Limb (tissue), 2 donors: ENCODE measurements around the gene ZNF556.
A peak's percentile ranks its signal among the peaks of the same experiment; 100 is the strongest.

Source experiments
- DNase-seq, 2 donors: peaks; one replicate each; pipeline ENCODE4 v3.0.0-alpha.2; 2016; ENCODE audit errors: extremely low spot score in 2 of 2

ZNF556 gene

DNA sequence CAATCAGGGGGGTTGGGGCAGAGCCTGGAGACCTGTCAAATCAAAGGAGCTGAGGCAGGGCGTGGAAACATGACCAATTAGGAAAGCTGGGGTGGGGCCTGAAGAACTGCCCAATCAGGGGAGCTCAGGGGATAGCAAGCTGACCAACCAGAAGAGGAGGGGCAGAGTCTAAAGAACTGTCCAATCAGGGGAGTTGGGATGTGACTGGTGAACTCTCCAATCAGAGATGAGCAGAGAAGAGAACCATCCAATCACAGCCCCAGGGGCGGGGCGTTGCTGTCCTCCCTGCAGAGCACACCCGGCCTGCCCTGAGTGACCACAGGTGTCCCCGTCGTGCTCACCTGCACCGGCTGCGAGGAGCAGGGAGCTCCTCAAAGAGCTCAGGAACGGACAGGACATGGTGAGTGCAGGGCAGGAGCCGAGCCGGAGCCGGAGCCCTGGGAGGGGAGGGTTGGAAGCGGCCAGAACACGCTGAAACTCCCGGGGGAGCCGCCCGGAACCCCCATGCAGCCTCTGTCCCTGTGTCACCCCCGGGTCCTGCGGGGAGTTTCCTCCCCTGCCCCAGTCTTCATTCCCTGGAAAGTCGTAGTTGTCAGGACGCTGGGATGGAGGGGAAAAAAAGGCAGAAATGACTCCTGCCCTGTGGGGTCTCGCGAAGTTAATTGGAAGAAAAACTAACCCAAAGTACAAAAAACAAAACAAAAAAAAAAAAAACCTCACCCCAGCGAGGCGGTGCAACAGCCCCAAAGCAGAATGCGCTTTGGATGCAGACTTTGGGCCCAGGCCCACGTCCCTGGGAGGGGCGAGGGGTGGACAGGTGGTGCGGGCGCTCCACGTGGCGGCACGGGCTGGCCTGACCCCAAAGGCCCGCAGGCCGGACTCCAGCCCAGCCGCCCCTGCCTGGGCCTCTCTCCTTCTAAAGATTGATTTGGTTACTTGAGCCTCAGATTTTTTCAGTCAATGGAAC is at the start of gene ZNF556:
TSS of gene ZNF556 (plus strand) at position 311 of the 967 bp plus-strand sequence. CDS start at position 398, 87 bp downstream.
- DNase-seq = peak; percentile 47 to 71

DNA sequence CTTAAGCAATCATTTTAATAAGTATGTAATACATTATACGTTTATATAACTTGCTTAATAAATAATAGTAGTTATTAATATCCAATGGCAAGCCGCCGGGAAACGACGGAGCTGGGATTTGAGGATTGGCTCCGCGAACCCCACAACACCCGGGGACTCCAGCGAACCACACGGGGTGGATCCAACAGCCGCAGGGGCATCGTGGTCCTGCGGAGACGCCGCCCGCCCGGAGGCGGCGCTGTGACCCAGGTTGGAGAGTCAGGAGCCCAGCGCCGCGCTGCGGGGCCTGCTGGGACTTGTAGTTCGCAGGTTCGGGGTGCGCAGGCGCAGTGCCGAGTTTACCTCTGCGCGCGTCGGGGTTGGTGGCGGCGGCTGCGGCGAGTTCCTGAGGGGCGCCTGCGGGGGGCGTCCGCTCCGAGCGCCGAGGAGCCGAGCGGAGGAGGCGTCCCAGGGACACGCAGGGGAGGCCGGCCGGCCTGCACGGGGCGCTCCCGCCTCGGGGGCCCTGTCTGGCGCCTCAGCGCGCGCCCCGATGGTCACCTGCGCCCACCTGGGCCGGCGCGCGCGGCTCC is 47.5 kb upstream of the ZNF556 start, which contains the start of gene ZNF554:
TSS of gene ZNF554 (plus strand) at position 329 of the 572 bp plus-strand sequence. CDS start at position 533, 204 bp downstream.
- DNase-seq = peak; percentile 96 to 99

DNA sequence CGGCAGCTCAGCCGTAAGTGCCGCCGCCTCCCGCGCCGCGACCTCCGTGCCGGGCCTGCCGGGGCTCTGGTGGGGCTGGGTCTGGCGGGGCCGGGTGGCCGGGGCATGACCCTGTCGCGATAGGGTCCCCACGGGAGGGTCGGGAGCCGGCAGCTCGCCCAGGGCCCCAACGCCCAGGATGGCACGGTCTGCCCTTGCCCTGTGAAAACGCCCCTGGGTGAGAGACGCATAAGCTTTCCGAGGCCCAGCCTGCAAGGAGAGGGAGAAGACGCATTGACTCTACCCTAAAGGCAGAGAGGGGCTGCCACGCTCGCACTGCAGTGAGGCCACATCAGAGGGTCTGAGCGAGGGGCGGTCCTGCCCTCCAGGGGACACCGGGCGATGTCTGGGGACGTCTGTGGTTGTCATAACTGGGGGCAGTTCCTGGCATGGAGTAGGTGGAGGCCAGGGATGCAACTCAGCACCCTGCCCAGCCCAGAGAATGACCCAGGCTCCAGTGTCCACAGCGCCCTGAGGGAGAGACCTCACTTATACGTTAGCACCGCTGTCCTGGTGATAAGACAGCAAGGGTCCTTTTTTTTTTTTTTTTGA is 46.9 kb upstream of the ZNF556 start:
- no peak for DNase-seq

DNA sequence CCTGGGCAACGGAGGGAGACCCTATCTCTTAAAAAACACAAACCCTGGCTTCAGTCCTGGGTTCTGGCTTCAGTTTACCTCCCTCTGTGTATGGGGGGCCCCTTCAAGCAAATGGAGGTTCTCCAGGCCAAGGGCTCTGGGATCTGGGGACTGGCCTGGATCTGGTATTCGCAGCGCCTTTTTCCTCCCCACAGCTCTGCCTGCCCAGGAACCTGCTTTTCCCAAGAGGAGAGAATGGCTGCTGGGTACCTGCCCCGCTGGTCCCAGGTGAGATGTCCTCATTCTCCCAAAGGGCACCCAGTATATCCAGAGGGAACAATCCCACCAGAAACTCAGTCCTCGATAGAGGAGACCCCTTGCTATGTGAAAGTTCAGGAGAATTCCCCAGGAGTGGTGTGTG is 44.3 kb upstream of the ZNF556 start:
- no peak for DNase-seq

DNA sequence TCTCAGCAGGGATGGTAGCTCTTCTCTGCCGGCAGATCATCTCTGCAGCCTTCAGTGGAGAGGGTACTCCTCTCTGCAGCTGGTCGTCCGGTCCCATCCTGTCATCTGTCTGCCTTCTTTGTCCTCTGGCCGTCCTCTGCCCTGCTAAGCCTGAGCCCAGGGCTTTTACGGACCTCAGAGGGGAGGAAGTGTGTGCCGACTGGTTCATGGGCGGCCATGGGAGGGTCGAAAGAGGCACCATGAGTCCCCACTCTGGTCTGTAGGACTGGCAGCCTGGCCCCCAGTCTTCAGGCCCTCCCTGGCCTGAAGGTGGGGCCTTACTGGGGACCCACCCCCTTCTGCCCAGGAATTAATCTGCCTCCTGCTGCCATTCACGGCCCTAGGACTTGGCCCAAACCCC is 43.5 kb upstream of the ZNF556 start:
- no peak for DNase-seq

DNA sequence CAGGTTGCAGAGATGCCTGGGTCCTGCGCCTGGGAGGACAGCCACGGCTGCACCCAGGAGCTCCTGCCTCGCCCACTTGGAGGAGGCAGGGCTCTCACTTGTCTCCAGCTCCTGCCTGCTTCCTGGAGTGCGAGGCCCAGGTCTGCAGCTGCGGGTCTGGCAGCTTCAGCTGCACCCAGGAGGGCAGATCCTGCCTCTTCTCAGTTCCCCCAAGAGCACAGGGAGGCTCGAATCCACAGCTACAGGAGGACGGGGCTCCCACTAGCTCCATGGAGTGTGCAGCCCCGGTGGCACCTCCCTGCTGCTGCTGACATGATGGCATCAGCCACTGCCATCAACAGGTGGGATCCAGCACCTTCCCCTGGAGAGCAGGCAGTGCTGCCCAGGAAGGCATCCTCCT is 43.0 kb upstream of the ZNF556 start:
- DNase-seq = no peak

DNA sequence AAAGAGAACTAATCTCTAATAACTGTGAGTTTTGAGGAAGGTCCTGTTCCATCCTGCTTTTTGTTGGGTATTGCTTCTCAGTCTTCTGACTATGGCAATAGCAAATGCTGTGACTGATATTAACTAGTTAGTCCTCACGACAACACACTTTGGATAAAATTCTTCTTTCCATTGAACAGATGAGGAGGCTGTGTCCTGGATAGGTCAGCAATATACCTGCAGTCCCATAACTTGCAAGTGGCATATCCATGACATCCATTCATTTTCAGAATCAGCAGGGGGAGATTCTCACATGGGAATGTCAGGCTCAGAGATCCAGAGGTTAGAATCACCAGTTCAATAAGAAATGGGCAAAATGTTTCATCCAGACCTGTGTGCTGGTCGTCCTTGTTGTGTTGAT is 40.1 kb upstream of the ZNF556 start:
- DNase-seq = no peak

DNA sequence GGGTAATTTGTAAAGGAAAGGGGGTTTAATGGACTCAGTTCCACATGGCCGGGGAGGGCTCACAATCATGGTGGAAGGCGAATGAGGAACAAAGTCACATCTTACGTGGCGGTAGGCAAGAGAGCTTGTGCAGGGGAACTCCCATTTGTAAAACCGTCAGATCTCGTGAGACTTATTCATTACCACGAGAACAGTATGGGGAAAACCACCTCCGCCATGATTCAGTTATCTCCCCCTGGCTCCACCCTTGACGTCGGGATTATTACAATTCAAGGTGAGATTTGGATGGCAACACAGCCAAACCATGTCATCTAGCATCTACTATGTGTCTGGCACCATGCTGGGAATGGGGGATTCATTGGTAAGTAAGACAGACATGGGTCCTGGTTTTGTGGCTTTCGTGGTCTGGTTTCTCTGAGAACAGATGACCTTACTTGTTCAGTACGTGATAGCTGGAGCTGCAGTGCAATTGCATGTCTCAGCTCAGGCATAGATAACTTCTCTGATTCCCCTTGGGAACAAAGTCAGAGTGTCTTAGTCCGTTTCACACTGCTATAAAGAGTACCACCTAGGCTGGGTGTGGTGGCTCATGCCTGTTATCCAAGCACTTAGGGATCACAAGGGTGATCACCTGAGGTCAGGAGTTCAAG is 39.2 kb upstream of the ZNF556 start:
- DNase-seq = no peak

DNA sequence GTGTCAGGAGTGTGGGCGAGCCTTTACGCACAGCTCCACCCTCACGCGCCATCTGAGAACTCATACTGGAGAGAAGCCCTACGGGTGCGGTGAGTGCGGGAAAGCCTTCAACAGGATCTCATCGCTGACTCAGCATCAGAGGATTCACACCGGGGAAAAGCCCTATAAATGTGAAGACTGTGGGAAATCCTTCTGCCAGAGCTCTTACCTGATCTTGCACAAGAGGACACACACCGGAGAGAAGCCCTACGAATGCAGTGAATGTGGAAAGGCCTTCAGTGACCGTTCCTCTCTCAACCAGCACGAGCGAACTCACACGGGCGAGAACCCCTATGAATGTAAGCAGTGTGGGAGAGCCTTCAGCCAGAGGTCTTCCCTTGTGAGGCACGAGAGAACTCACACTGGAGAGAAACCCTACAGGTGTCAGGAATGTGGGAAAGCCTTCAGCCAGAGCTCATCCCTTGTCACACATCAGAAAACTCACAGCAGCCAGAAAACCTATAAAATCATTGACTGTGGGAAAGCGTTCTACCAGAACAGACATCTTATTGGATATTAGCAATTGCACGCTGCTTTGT is 32.8 kb upstream of the ZNF556 start:
- no peak for DNase-seq

DNA sequence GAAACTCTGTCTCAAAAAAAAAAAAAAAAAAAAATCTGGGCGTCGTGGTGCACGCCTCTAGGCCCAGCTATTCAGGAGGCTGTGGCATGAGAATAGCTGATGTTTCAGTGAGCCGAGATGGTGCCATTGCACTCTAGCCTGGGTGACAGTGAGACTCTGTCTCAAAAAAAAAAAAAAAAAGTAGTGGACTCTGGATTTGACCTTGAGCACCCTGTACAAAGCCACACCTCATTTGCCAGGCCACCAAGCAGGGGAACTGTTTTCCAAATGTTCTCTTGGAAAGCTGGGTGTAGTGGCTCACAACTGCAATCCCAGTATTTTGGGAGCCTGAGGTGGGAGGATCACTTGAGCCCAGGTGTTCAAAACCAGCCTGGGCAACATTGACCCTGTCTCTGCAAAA is 29.7 kb upstream of the ZNF556 start:
- DNase-seq = no peak

DNA sequence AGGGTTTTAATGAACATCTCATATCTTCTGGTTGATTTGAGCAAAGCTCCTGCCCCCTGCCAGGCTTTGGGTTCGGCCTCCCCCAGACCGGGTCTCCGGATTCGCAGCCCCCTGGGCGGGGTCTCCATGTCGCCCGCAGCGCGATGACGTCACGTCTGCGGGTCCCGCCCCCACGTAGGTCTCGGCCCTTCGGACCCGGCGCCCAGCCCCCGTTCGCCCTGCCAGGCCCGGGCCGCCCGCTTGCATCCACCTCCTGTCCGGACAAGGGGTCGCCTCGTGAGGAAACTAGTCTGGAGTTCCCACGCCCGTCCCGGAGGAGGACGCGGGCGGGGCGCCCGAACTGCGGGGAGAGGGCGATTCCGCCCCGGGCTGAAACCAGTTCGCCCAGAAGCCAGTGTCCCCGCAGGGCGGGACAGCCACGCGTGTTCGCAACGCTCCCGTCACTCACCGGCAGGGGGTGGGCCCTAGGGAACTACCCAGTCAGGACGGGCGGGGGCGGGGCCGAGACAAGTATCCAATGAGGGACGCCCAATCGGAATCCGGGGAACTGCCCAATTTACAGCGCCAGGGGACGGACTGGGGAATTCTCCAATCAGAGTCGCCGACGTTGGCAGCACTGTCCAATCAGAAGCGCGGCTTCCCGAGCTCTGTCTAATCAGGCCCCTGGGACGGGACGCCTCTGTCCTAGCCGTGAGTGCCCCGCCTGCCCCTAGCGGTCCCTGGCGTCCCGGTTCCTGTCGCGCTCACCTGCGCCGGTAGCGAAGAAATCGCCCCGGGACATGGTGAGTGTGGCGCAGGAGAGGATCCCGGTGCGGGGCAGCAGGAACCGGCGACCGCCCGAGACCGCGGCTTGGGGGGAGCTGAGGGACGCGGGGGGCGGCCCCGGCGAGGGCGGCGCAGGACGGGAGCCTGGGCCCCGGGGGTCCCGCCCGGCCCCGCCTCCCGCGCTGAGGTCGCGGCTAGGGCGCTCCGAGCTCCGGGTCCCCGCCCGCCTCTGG is 26.0 kb upstream of the ZNF556 start, which contains the start of gene ZNF555:
TSS of gene ZNF555 (plus strand) at position 682 of the 998 bp plus-strand sequence. CDS start at position 780, 98 bp downstream.
- peak; percentile 98 to 99 for DNase-seq

DNA sequence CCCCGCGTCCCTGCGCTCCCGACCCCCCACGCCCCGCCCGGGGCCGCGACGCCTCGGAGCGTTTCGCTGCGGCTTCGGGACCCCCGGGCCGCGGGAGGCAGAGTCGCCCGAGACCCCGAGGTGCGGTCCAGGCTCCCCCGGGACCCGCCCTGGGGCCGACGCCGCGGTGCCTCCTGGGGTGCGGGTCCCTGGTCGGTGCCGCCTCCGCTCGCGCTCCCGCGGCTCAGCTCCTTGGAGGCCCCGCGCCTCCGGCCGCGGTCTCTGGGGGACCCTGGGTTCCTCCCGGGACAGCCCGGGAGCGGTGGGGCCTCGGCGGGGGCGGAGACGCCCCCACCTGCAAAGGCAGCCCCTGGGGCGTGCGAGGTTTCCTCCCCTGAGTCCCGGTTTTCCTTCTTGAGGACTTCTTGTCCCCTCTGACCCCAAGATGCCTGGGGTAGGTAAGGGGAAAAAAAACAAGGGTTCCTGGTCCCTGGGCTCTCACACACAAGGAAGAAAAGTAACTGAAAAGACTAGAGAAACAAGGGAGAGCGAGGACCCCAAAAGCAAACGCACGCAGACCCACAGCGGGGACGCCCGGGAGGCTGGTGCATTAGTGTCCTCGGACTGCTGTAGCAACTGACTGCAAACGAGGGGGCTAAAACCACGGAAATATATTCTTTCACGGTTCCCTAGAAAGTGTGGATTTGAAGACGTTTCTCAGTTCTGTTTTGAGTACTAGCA is 25.1 kb upstream of the ZNF556 start:
- DNase-seq = no peak

DNA sequence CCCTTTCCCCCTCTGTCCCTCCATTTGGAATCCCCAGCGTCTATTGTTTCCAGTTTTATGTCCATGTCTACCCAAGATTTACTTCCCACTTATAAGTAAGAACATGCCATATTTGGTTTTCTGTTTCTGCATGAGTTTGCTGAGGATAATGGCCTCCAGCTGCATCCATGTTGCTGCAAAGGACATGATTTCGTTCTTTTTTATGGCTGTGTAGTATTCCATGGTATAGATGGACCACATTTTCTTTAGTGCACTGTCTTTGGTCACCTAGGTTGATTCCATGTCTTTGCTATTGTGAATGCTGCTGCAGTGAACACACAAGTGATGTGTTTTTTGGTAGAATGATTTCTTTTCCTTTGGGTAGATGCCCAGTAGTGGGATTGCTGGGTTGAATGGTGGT is 22.0 kb upstream of the ZNF556 start:
- no peak for DNase-seq

DNA sequence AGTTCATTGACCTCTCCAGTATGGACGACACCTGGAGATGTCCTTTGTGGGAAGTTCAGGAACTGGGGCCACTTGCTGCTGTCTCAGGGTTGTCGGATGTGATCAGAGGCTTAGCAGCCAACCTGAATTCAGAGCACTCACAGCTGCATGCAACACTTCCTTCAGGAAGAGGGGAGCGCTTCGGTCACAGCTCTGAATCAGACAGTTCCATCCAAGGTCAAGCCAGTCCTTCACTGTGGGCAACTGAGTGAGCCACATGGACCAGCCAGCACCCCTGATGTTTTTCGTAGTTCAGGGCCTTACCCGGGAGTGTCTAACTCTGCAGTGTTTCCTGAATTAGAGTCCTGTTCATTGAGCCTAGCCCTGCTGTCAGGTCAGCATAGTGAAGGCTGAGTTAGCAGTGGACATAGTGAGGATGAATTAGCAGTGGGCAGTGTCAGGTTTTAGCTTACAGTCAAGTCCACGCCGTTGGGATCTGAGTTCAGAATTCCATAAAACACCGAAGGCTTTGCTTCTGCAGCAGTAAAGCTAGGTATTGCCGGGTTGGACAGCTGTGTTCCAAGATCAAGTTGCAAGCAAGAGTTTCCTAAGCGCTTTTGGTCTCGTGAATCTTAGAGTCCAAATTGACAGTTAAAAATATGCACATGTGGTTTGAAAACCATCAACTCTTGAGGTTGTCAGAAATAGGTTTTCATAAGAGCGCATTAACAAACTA is 20.8 kb upstream of the ZNF556 start:
- DNase-seq = peak in 1 of 2 donors; percentile 32

DNA sequence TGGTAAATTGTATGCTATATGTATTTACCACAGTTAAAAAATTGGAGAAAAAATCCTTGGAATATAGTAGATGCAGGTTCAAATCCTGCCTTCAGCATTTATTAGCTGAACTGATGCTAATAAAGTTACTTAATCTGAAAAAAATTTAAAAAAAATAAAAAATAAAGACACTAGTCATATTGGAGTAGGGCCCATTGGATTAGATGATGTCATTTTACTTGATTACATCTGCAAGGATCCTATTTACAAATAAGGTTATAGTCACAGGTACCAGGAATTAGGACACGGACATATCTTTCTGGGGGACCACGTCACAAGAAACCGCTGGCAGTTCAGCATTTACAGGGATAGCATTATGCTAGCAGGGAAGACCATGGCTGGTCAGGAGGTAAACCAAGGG is 19.6 kb upstream of the ZNF556 start:
- no peak for DNase-seq

DNA sequence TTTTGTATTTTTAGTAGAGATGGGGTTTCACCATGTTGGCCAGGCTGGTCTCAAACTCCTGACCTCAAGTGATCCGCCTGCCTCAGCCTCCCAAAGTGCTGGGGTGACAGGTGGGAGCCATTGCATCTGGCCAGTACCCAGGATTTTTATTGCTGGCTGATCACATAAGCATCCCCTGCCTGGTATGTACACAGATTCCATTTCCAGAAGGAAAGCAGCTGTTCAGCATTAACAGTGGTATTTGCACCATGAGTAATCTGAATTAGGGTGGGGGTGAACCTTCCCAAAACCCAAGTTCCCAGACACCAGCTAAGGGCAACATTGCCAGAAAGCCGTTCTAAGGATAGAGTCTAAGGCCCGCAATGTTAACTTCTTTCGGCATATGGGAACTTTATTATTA is 18.5 kb upstream of the ZNF556 start:
- peak; percentile 39 to 62 for DNase-seq

DNA sequence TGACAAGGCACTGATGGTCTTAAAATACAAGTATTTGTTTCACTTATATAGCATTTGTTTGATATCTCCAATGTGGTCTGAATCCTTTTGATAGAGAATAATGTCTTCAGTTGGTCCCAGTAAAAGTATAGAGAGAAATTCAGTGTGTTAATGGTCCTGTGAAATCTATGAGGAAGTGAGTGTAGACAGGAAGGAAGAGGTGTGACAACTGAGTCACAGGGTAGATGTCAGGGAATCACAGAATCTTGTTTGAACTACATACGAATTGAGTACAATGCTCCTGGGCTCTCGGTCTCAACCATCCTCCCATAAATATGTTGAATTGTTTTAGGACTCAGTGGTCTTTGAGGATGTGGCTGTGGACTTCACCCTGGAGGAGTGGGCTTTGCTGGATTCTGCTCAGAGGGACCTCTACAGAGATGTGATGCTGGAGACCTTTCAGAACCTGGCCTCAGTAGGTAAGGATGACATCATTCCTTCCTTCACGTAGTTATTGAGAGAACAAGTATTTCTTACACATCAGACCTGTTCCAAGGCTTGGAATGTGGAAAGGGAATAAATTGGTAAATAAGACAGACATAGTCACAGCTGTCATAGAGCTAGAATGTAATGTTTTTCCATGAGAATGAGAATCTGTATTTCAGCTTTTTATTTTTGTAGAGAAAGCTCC is 16.7 kb upstream of the ZNF556 start:
- no peak for DNase-seq

DNA sequence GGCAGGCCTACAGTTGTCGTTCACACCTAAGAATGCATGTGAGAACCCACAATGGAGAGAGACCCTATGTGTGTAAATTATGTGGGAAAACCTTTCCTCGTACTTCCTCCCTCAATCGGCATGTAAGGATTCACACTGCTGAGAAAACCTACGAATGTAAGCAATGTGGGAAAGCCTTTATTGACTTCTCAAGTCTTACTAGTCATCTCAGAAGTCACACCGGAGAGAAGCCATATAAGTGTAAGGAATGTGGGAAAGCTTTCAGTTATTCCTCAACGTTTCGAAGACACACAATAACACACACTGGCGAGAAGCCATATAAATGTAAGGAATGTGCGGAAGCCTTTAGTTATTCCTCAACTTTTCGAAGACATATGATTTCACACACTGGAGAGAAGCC is 14.5 kb upstream of the ZNF556 start:
- DNase-seq = no peak
